Measurements from ENCODE around the gene MBTPS1.

MBTPS1 gene

GRCh38 chr16:84079664-84080063 is 37.1 kb downstream of the MBTPS1 start (continued):
- no peak for TF ChIP-seq ZBTB26 (tag by site-specific recombination; optimal IDR thresholded peaks at IDR 0.05)
- no peak for TF ChIP-seq ZNF639 (tag by site-specific recombination; IDR thresholded peaks at IDR 0.05)
- TF ChIP-seq KLF8 (tag by site-specific recombination; IDR thresholded peaks at IDR 0.05), result no peak

GRCh38 chr16:84075376-84075775 is 41.4 kb downstream of the MBTPS1 start:
- peaks cover 21 to 94% of the 10 kb centered on the region in 2 experiments; a peak in 2 of 3 replicates for H3K36me3 ChIP-seq (ENCODE audit: control insufficient read depth in 2 of 2, insufficient read depth in 1 of 2, low read length in 2 of 2)
- CTCF ChIA-PET, result interaction anchor here (0.6 to 2.1 kb wide), 4 partner anchors 9 to 112 kb away, joined by 3 to 9 read pairs (median 3); partner anchors contain the start of gene TAF1C
- POLR2A ChIA-PET, result no interaction called here

GRCh38 chr16:84074721-84075120 is 42.0 kb downstream of the MBTPS1 start:
- no peak overlapping the region for H3K27ac ChIP-seq (ENCODE audit: extremely low read depth, low read depth, low read length)

More at GRCh38 chr16:84075376-84075775, 41.4 kb downstream of the MBTPS1 start:
- no peak for TF ChIP-seq KLF8 (tag by site-specific recombination; IDR thresholded peaks at IDR 0.05)
- TF ChIP-seq HIC1 (tag by site-specific recombination; IDR thresholded peaks at IDR 0.05), result no peak
- no peak for TF ChIP-seq ZNF843 (tag by site-specific recombination; IDR thresholded peaks at IDR 0.05)
- TF ChIP-seq ZNF664 (tag by site-specific recombination; IDR thresholded peaks at IDR 0.05), result no peak
- TF ChIP-seq ZNF677 (tag by site-specific recombination; IDR thresholded peaks at IDR 0.05), result no peak
- TF ChIP-seq ZNF777 (tag by site-specific recombination; IDR thresholded peaks at IDR 0.05; ENCODE audit: borderline replicate concordance), result no peak
- no peak for TF ChIP-seq KLF16 (tag by site-specific recombination; IDR thresholded peaks at IDR 0.05)
- no peak for TF ChIP-seq BCL11B (tag by site-specific recombination; IDR thresholded peaks at IDR 0.05; ENCODE audit: low read depth)
- no peak overlapping the region for H3K27ac ChIP-seq (ENCODE audit: extremely low read depth, low read depth, low read length)
- no peak overlapping the region for H3K4me3 ChIP-seq (ENCODE audit: low read depth, low read length)
- no peaks in the 10 kb centered on the region for H3K4me1 ChIP-seq (ENCODE audit: control insufficient read depth, insufficient read depth, low read length)
- no peaks in the 10 kb centered on the region for H3K9me3 ChIP-seq (ENCODE audit: control insufficient read depth, insufficient read depth, low read depth, low read length)

GRCh38 chr16:84072014-84072413 is 44.7 kb downstream of the MBTPS1 start:
- Histone ChIP-seq H3K27ac (ENCODE audit: extremely low read depth, low read depth, low read length) (no peak overlapping the region), H3K4me3 (ENCODE audit: low read depth, low read length) (no peak overlapping the region), H3K9me3 (ENCODE audit: control insufficient read depth, insufficient read depth, low read depth, low read length) (no peaks in the 10 kb centered on the region), H3K36me3 (ENCODE audit: control insufficient read depth in 2 of 2, insufficient read depth in 1 of 2, low read length in 2 of 2) (peaks cover 24 to 94% of the 10 kb centered on the region in 2 experiments), H3K4me1 (ENCODE audit: control insufficient read depth, insufficient read depth, low read length) (no peaks in the 10 kb centered on the region)
- ChIA-PET POLR2A (no interaction called here), CTCF (no interaction called here)
- no peak for TF ChIP-seq ZNF488 (tag by site-specific recombination; IDR thresholded peaks at IDR 0.05)
- no peak for TF ChIP-seq SALL2 (tag by site-specific recombination; IDR thresholded peaks at IDR 0.05; ENCODE audit: borderline replicate concordance)
- TF ChIP-seq ZIC2 (tag by site-specific recombination; IDR thresholded peaks at IDR 0.05), result no peak
- TF ChIP-seq ZBTB48 (tag by site-specific recombination; IDR thresholded peaks at IDR 0.05), result no peak
- no peak for TF ChIP-seq ZNF2 (tag by site-specific recombination; IDR thresholded peaks at IDR 0.05)
- TF ChIP-seq ZNF19 (tag by site-specific recombination; IDR thresholded peaks at IDR 0.05; ENCODE audit: low read depth), result no peak
- no peak for TF ChIP-seq ZNF23 (tag by site-specific recombination; IDR thresholded peaks at IDR 0.05; ENCODE audit: borderline replicate concordance)

More at GRCh38 chr16:84074721-84075120, 42.0 kb downstream of the MBTPS1 start:
- Histone ChIP-seq H3K36me3 (ENCODE audit: control insufficient read depth in 2 of 2, insufficient read depth in 1 of 2, low read length in 2 of 2) (peaks cover 21 to 94% of the 10 kb centered on the region in 2 experiments; a peak in 2 of 3 replicates), H3K9me3 (ENCODE audit: control insufficient read depth, insufficient read depth, low read depth, low read length) (no peaks in the 10 kb centered on the region), H3K4me1 (ENCODE audit: control insufficient read depth, insufficient read depth, low read length) (no peaks in the 10 kb centered on the region), H3K4me3 (ENCODE audit: low read depth, low read length) (no peak overlapping the region)
- POLR2A ChIA-PET, result no interaction called here
- CTCF ChIA-PET, result interaction anchor here (0.7 to 2.1 kb wide), 3 partner anchors 9 to 113 kb away, joined by 3 to 9 read pairs (median 3); partner anchors contain the start of gene TAF1C
- TF ChIP-seq KLF9 (tag by site-specific recombination; IDR thresholded peaks at IDR 0.05; ENCODE audit: low read depth) (no peak), KLF7 (tag by site-specific recombination; IDR thresholded peaks at IDR 0.05; ENCODE audit: borderline replicate concordance) (no peak), BCL11B (tag by site-specific recombination; IDR thresholded peaks at IDR 0.05; ENCODE audit: low read depth) (no peak), ZNF837 (tag by site-specific recombination; IDR thresholded peaks at IDR 0.05) (no peak), ZNF266 (tag by site-specific recombination; IDR thresholded peaks at IDR 0.05; ENCODE audit: low read depth) (no peak), ZNF623 (tag by site-specific recombination; IDR thresholded peaks at IDR 0.05) (no peak), ZNF501 (tag by site-specific recombination; IDR thresholded peaks at IDR 0.05) (no peak), ZNF202 (tag by site-specific recombination; IDR thresholded peaks at IDR 0.05; ENCODE audit: borderline replicate concordance) (no peak)

All from HEK293 (cell line).